ENCODE measurements around the gene SOX5.
"Not testable (repeated sequence)": the region's sequence is repeated elsewhere in the genome, so short reads cannot be mapped to it uniquely, and the experiment has no call there.

Gene SOX5

DNA sequence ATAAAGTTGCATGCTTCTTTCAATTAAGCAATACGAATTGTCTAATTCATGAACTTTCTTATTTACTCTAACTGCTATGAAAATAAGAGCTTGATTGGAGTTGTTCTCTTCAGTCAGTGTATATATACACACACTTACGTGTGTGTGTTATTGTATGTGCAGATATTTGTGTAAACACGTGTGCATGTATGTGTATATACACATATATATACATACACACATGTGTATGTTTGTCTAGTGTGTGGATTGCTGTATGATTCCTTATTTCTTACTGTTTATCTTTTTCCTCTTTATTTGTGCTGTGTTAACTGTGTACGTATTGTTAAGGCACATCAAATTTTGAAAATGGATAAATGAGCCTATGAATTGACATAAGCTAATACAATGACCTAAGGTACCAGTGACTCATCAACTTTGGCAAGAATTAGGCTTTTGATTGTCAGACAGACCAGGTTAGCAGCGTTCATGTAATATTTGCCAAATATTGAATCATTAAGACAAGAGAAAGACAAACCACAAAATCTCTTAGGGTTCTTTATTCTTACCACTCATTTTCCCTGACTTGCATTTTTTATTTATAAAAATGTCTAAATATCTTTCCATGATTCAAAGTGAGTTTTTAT lies 423.9 kb downstream of the SOX5 start:
- no peak for TF ChIP-seq NFRKB (IDR thresholded peaks at IDR 0.05)
- no peak for TF ChIP-seq FOXA1 (IDR thresholded peaks at IDR 0.05)
- no peak for TF ChIP-seq LEF1 (IDR thresholded peaks at IDR 0.05; ENCODE audit: borderline replicate concordance)
- TF ChIP-seq CTBP1 (IDR thresholded peaks at IDR 0.05; ENCODE audit: borderline replicate concordance) = no peak
- no peak for TF ChIP-seq ZNF384 (IDR thresholded peaks at IDR 0.05)
- no peak for TF ChIP-seq SUZ12 (IDR thresholded peaks at IDR 0.05)
- no peak for TF ChIP-seq HDGF (IDR thresholded peaks at IDR 0.05; ENCODE audit: borderline replicate concordance)
- TF ChIP-seq, protein P1, sequence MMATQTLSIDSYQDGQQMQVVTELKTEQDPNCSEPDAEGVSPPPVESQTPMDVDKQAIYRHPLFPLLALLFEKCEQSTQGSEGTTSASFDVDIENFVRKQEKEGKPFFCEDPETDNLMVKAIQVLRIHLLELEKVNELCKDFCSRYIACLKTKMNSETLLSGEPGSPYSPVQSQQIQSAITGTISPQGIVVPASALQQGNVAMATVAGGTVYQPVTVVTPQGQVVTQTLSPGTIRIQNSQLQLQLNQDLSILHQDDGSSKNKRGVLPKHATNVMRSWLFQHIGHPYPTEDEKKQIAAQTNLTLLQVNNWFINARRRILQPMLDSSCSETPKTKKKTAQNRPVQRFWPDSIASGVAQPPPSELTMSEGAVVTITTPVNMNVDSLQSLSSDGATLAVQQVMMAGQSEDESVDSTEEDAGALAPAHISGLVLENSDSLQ (IDR thresholded peaks at IDR 0.05) = no peak
- no peak for TF ChIP-seq ELF4 (IDR thresholded peaks at IDR 0.05)
- no peak for TF ChIP-seq TARDBP (IDR thresholded peaks at IDR 0.05)
- TF ChIP-seq BHLHE40 (IDR thresholded peaks at IDR 0.05; ENCODE audit: borderline replicate concordance) = no peak
- no peak for TF ChIP-seq FOXK2 (IDR thresholded peaks at IDR 0.05)
- TF ChIP-seq ARNT (IDR thresholded peaks at IDR 0.05) = no peak
- TF ChIP-seq SP1 (IDR thresholded peaks at IDR 0.05) = no peak
- TF ChIP-seq FOXM1 (IDR thresholded peaks at IDR 0.05; ENCODE audit: borderline replicate concordance) = no peak
- TF ChIP-seq L3MBTL2 (conservative IDR thresholded peaks at IDR 0.05) = no peak
- DNase-seq (ENCODE audit: extremely low spot score) = no peak
- POLR2A ChIA-PET = no interaction called here
- CTCF ChIA-PET = no interaction called here

DNA sequence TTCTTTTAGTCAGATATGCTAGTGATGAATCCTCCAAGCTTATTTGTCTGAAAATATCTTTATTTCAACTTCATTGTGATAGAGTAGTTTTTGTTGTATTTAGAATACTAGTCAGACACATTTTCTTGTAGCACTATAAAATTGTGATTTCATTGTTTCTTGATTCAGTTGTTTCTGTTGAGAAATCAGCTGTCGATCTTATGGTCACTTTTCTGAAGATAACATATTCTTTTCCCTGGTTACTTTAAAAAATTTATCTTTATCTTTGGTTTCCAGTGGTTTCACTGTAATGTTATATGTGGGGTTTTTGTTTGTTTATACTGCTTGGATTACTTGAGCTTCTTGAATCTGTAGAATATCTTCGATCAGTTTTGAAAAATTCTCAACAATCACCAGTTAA lies 426.1 kb downstream of the SOX5 start:
- ChIA-PET POLR2A (no interaction called here), CTCF (no interaction called here)
- TF ChIP-seq LEF1 (IDR thresholded peaks at IDR 0.05; ENCODE audit: borderline replicate concordance) = no peak
- TF ChIP-seq FOXA1 (IDR thresholded peaks at IDR 0.05) = no peak
- no peak for TF ChIP-seq FOXK2 (IDR thresholded peaks at IDR 0.05)
- TF ChIP-seq, protein P1 (IDR thresholded peaks at IDR 0.05) = no peak
- no peak for TF ChIP-seq SP1 (IDR thresholded peaks at IDR 0.05)
- no peak for TF ChIP-seq ELF4 (IDR thresholded peaks at IDR 0.05)
- DNase-seq (ENCODE audit: extremely low spot score) = no peak

DNA sequence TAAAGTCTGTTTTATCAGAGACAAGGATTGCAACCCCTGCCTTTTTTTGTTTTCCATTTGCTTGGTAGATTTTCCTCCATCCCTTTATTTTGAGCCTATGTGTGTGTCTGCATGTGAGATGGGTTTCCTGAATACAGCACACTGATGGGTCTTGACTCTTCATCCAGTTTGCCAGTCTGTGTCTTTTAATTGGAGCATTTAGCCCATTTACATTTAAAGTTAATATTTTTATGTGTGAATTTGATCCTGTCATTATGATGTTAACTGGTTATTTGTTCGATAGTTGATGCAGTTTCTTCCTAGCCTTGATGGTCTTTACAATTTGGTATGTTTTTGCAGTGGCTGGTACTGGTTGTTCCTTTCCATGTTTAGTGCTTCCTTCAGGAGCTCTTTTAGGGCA lies 430.0 kb downstream of the SOX5 start:
- CTCF ChIA-PET; DNase-seq (ENCODE audit: extremely low spot score); POLR2A ChIA-PET: not testable (repeated sequence)

DNA sequence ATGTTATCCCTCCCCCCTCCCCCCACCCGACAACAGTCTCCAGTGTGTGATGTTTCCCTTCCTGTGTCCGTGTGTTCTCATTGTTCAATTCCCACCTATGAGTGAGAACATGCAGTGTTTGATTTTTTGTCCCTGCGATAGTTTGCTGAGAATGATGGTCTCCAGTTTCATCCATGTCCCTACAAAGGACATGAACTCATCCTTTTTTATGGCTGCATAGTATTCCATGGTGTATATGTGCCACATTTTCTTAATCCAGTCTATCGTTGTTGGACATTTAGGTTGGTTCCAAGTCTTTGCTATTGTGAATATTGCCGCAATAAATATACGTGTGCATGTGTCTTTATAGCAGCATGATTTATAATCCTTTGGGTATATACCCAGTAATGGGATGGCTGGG lies 433.7 kb downstream of the SOX5 start:
- CTCF ChIA-PET; DNase-seq (ENCODE audit: extremely low spot score); POLR2A ChIA-PET: not testable (repeated sequence)

DNA sequence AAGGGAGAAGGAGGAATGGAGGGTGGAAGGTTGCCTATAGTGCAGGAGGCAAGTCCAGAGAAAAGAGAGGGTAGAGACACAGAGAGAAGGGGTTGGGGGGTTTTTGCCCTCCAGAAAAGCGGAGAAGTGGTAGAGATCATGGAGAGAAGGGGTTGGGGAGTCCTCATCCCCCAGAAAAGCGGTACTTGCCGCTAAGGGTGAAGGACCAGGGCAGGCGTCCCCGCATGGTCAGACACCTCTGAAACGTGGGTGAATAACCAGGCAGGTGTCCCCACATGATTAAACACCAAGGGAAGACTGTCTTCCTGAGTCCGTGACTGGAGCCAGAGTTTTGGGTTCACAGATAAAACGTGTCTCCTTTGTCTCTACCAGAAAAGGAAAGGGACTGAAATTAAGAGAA lies 439.0 kb downstream of the SOX5 start:
- TF ChIP-seq SUZ12 (IDR thresholded peaks at IDR 0.05) (no peak), FOXA1 (IDR thresholded peaks at IDR 0.05) (no peak), ZNF384 (IDR thresholded peaks at IDR 0.05) (no peak), TARDBP (IDR thresholded peaks at IDR 0.05) (no peak), SP1 (IDR thresholded peaks at IDR 0.05) (no peak), ARNT (IDR thresholded peaks at IDR 0.05) (no peak), BHLHE40 (IDR thresholded peaks at IDR 0.05; ENCODE audit: borderline replicate concordance) (no peak), NFRKB (IDR thresholded peaks at IDR 0.05) (no peak), L3MBTL2 (conservative IDR thresholded peaks at IDR 0.05) (no peak), ELF4 (IDR thresholded peaks at IDR 0.05) (no peak), LEF1 (IDR thresholded peaks at IDR 0.05; ENCODE audit: borderline replicate concordance) (no peak), HDGF (IDR thresholded peaks at IDR 0.05; ENCODE audit: borderline replicate concordance) (no peak), FOXM1 (IDR thresholded peaks at IDR 0.05; ENCODE audit: borderline replicate concordance) (no peak), FOXK2 (IDR thresholded peaks at IDR 0.05) (no peak), CTBP1 (IDR thresholded peaks at IDR 0.05; ENCODE audit: borderline replicate concordance) (no peak)
- TF ChIP-seq, protein P1 (IDR thresholded peaks at IDR 0.05) = no peak
- DNase-seq (ENCODE audit: extremely low spot score) = no peak
- ChIA-PET CTCF (no interaction called here), POLR2A (no interaction called here)

DNA sequence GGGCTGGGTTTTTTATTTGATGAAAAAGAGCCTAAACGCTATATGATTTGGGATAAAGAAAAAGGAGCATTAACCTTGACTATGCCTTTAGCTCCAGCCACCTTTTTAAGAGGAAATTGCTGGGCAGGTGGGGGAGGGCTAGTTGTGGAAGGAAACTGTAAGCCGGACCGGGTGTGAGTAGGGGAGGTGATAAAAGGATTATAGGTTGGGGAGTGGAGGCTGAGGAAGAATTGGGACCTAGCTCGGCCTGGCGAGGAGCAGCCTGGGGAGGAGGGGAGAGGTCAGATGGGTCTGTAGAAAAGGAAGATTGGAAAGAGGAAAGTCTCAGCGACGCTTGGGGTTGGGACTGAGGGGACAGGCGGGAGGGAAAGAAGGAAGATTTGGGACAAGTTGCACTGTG lies 439.6 kb downstream of the SOX5 start:
- POLR2A ChIA-PET; DNase-seq (ENCODE audit: extremely low spot score); CTCF ChIA-PET: not testable (repeated sequence)

DNA sequence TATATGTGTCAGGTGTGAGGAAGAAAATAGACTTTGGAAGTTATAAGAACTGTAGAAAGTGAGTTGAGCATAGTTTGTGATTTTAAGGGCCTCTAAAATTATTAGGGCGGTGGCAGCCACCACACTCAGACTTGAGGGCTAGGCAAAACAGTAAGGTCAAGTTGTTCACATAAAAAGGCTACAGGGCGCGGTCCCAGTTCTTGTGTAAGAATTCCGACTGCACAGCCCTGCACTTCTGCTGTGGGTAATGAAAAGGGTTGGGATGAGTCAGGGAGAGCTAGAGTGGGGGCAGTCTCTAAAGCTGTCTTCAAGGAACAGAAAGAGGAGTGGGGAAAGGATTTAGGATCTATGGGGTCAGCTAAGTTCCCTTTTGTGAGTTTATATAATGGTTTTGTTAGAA lies 441.7 kb downstream of the SOX5 start:
- DNase-seq (ENCODE audit: extremely low spot score); POLR2A ChIA-PET; CTCF ChIA-PET: not testable (repeated sequence)

DNA sequence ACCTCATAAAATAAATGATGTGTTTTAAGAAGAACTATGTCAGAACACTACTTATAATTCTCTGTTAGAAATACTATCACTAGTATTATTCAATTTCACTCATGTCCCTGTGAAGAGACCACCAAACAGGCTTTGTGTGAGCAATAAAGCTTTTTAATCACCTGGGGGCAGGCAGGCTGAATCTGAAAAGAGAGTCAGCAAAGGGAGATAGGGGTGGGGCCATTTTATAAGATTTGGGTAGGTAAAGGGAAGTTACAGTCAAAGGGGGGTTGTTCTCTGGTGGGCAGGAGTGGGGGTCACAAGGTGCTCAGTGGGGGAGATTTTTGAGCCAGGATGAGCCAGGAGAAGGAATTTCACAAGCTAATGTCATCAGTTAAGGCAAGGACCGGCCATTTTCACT lies 443.7 kb downstream of the SOX5 start:
- CTCF ChIA-PET, POLR2A ChIA-PET: not testable (repeated sequence)

More for the DNA sequence above, 443.7 kb downstream of the SOX5 start:
- DNase-seq (ENCODE audit: extremely low spot score) = not testable (repeated sequence)
